Urothelium cell line (cell line): ENCODE results near the gene SPATS1.
"Not testable (repeated sequence)": the region's sequence is repeated elsewhere in the genome, so short reads cannot be mapped to it uniquely, and the experiment has no call there.

Experiments
- DNase-seq: peaks from one replicate; pipeline ENCODE4 v3.0.0; 2011; ENCODE audit warnings: low spot score, mixed read lengths
- FAIRE-seq: peaks from 2 replicates; lab custom pipeline; 2011; peaks lifted over from hg19 to GRCh38; lab: Jason Lieb, UNC

SPATS1 gene

GRCh38 chr6:44339763-44340625 is 2.5 kb upstream of the SPATS1 start:
- DNase-seq = peak; percentile 18
- no peak for FAIRE-seq

GRCh38 chr6:44341095-44341890 is 1.2 kb upstream of the SPATS1 start:
- no peak for DNase-seq
- FAIRE-seq = no peak

GRCh38 chr6:44342052-44342451 is 398 bp upstream of the SPATS1 start:
- FAIRE-seq = no peak
- no peak for DNase-seq

- FAIRE-seq = not testable (repeated sequence)
Measured at GRCh38 chr6:44346818-44347217, 4.4 kb downstream of the SPATS1 start.

GRCh38 chr6:44349904-44350649 is 7.6 kb downstream of the SPATS1 start:
- DNase-seq = no peak
- FAIRE-seq = no peak

More at GRCh38 chr6:44346818-44347217, 4.4 kb downstream of the SPATS1 start:
- DNase-seq = not testable (repeated sequence)

GRCh38 chr6:44350650-44350994 is 8.2 kb downstream of the SPATS1 start:
- not testable (repeated sequence) for DNase-seq, FAIRE-seq

GRCh38 chr6:44352259-44352658 is 9.8 kb downstream of the SPATS1 start:
- FAIRE-seq (no peak), DNase-seq (no peak)

- DNase-seq = no peak
- no peak for FAIRE-seq
Measured at GRCh38 chr6:44353336-44353735, 10.9 kb downstream of the SPATS1 start.

- FAIRE-seq = no peak
- no peak for DNase-seq
Measured at GRCh38 chr6:44355640-44356039, 13.2 kb downstream of the SPATS1 start.

- DNase-seq (no peak), FAIRE-seq (no peak)
Measured at GRCh38 chr6:44356487-44356886, 14.0 kb downstream of the SPATS1 start.

GRCh38 chr6:44359973-44360372 is 17.5 kb downstream of the SPATS1 start:
- no peak for DNase-seq
- FAIRE-seq = no peak

GRCh38 chr6:44361947-44362346 is 19.5 kb downstream of the SPATS1 start:
- FAIRE-seq = no peak
- DNase-seq = no peak

- FAIRE-seq (peak; percentile 5), DNase-seq (no peak)
Measured at GRCh38 chr6:44363377-44363926, 21.0 kb downstream of the SPATS1 start.

- DNase-seq (no peak), FAIRE-seq (no peak)
Measured at GRCh38 chr6:44366781-44367180, 24.3 kb downstream of the SPATS1 start.

GRCh38 chr6:44367681-44368080 is 25.2 kb downstream of the SPATS1 start:
- no peak for DNase-seq

GRCh38 chr6:44373051-44373450 is 30.6 kb downstream of the SPATS1 start:
- DNase-seq (no peak), FAIRE-seq (no peak)

More at GRCh38 chr6:44367681-44368080, 25.2 kb downstream of the SPATS1 start:
- FAIRE-seq = no peak

- DNase-seq = peak; percentile 29
- FAIRE-seq = no peak
Measured at GRCh38 chr6:44373787-44374186, 31.3 kb downstream of the SPATS1 start.

GRCh38 chr6:44375071-44375470 is 32.6 kb downstream of the SPATS1 start:
- FAIRE-seq (no peak), DNase-seq (no peak)

GRCh38 chr6:44377484-44377883 is 35.0 kb downstream of the SPATS1 start:
- FAIRE-seq (no peak), DNase-seq (no peak)

- FAIRE-seq = no peak
- DNase-seq = no peak
Measured at GRCh38 chr6:44377971-44378370, 35.5 kb downstream of the SPATS1 start.

GRCh38 chr6:44381739-44382138 is 39.3 kb downstream of the SPATS1 start:
- FAIRE-seq = no peak
- DNase-seq = no peak
